H1 (cell line): ENCODE data around the gene AP1M2. TPM values are rescaled to one million over a fixed set of nuclear protein-coding genes. Genes with fewer than 3 reads are reported as not detected.

Source experiments
- CTCF ChIA-PET: fragments of 300-600 bp; sonication (Branson Sonifier 250); formaldehyde crosslinking; loops from one replicate; lab custom pipeline; 2021; ENCODE audit not compliant: partially characterized antibody; lab: Charles Lee
- POLR2A ChIA-PET: fragments of 300-600 bp; sonication (Branson Sonifier 250); formaldehyde crosslinking; loops from one replicate; lab custom pipeline; 2021; ENCODE audit warnings: inconsistent platforms; ENCODE audit not compliant: partially characterized antibody; lab: Charles Lee
- DNase-seq, 2 experiments: peaks; one replicate each; pipeline versions ENCODE4 v3.0.0 to v3.0.0-alpha.2; 2010 to 2022; ENCODE audit warnings: low spot score in 2 of 2, low read depth in 1 of 2, mixed read lengths in 1 of 2
- FAIRE-seq: peaks from 2 replicates; lab custom pipeline; 2011; peaks lifted over from hg19 to GRCh38; lab: Jason Lieb, UNC
- H2AFZ ChIP-seq: 2 replicates; pipeline ENCODE4 v1.8.1; 2012; ENCODE audit warnings: low read length, inconsistent platforms
- H2AK5ac ChIP-seq: 2 replicates; pipeline ENCODE4 v1.6.1; 2013; ENCODE audit warnings: low read depth, low read length
- H2BK120ac ChIP-seq: replicated peaks from 2 replicates; pipeline ENCODE3; 2013; ENCODE audit warnings: low read depth, low read length, inconsistent platforms
- H2BK12ac ChIP-seq: 2 replicates; pipeline ENCODE4 v1.6.1; 2013; ENCODE audit warnings: low read depth, low read length
- H2BK15ac ChIP-seq: 2 replicates; pipeline ENCODE4 v1.6.1; 2013; ENCODE audit warnings: low read length
- H2BK20ac ChIP-seq: 2 replicates; pipeline ENCODE4 v1.6.1; 2013; ENCODE audit warnings: low read length
- H2BK5ac ChIP-seq: 2 replicates; pipeline ENCODE4 v1.6.1; 2013; ENCODE audit warnings: low read depth, low read length
- H3K14ac ChIP-seq: 2 replicates; pipeline ENCODE4 v1.6.1; 2013; ENCODE audit warnings: inconsistent platforms; ENCODE audit not compliant: insufficient read length
- H3K18ac ChIP-seq: 2 replicates; pipeline ENCODE4 v1.6.1; 2013; ENCODE audit warnings: low read length; ENCODE audit errors: extremely low read depth
- H3K23ac ChIP-seq: 2 replicates; pipeline ENCODE4 v1.6.1; 2013; ENCODE audit warnings: inconsistent platforms; ENCODE audit not compliant: insufficient read length
- H3K23me2 ChIP-seq: 2 replicates; pipeline ENCODE4 v1.6.1; 2013; ENCODE audit warnings: low read depth, low read length
- H3K27ac ChIP-seq: 2 replicates; pipeline ENCODE4 v1.6.1; 2011; ENCODE audit warnings: low read depth, low read length, inconsistent platforms
- H3K27me3 ChIP-seq, 4 experiments: replicated peaks in 1 of 4; 1 replicate in 1 of 4; 2 replicates in 3 of 4; pipeline versions ENCODE4 v1.6.1 to v1.8.1; 2011 to 2013; ENCODE audit warnings: low read length in 3 of 4, mild to moderate bottlenecking in 3 of 4, inconsistent platforms in 2 of 4, mixed read lengths in 2 of 4, moderate library complexity in 1 of 4; ENCODE audit not compliant: control insufficient read depth in 3 of 4, insufficient read depth in 3 of 4; ENCODE audit errors: extremely low read depth in 1 of 4
- H3K36me3 ChIP-seq, 4 experiments: 2 replicates each; pipeline versions ENCODE4 v1.6.1 to v1.8.1; 2011 to 2013; ENCODE audit warnings: mild to moderate bottlenecking in 4 of 4, low read length in 3 of 4, moderate library complexity in 2 of 4, control low read depth in 1 of 4, inconsistent platforms in 1 of 4; ENCODE audit not compliant: insufficient read depth in 4 of 4, control insufficient read depth in 2 of 4
- H3K4ac ChIP-seq: replicated peaks from 2 replicates; pipeline ENCODE3; 2013; ENCODE audit warnings: low read length, low read depth, mixed read lengths, inconsistent platforms; ENCODE audit not compliant: insufficient read length
- H3K4me1 ChIP-seq, 4 experiments: replicated peaks in 1 of 4; 1 replicate in 1 of 4; 2 replicates in 3 of 4; pipeline versions ENCODE4 v1.6.1 to v1.8.1; 2011 to 2013; ENCODE audit warnings: low read length in 3 of 4, inconsistent platforms in 2 of 4, mixed read lengths in 1 of 4; ENCODE audit not compliant: insufficient read depth in 4 of 4, control insufficient read depth in 3 of 4
- H3K4me2 ChIP-seq, 2 experiments: 2 replicates each; pipeline versions ENCODE4 v1.6.1 to v1.8.1; 2011 to 2013; ENCODE audit warnings: low read depth in 2 of 2, low read length in 2 of 2, control low read depth in 1 of 2, inconsistent platforms in 1 of 2, mild to moderate bottlenecking in 1 of 2; ENCODE audit not compliant: insufficient read depth in 1 of 2
- H3K4me3 ChIP-seq, 4 experiments: fragments of 200-600, 300-600 bp in 1 of 4; sonication (generic), shearing (Covaris generic), sonication (Bioruptor Twin) in 1 of 4; 2 replicates each; pipeline versions ENCODE4 v1.5.1 to v1.8.1; 2011 to 2016; ENCODE audit warnings: low read length in 4 of 4, low read depth in 3 of 4, control low read depth in 2 of 4, inconsistent platforms in 2 of 4, mild to moderate bottlenecking in 2 of 4, mixed read lengths in 1 of 4, moderate library complexity in 1 of 4; ENCODE audit not compliant: insufficient read depth in 2 of 4; ENCODE audit errors: extremely low read depth in 1 of 4
- H3K56ac ChIP-seq: replicated peaks from 2 replicates; pipeline ENCODE3; 2013; ENCODE audit warnings: low read depth, mild to moderate bottlenecking, mixed read lengths, low read length, inconsistent platforms; ENCODE audit not compliant: insufficient read length
- H3K79me1 ChIP-seq: 2 replicates; pipeline ENCODE4 v1.6.1; 2013; ENCODE audit warnings: low read depth, low read length, control low read depth
- H3K79me2 ChIP-seq, 2 experiments: 2 replicates each; pipeline versions ENCODE4 v1.6.1 to v1.8.1; 2012 to 2013; ENCODE audit warnings: low read length in 2 of 2, mild to moderate bottlenecking in 2 of 2, inconsistent platforms in 1 of 2; ENCODE audit not compliant: insufficient read depth in 2 of 2, control insufficient read depth in 1 of 2
- H3K9ac ChIP-seq, 4 experiments: replicated peaks in 1 of 4; 1 replicate in 1 of 4; 2 replicates in 3 of 4; pipeline versions ENCODE4 v1.6.1 to v1.8.1; 2011 to 2013; ENCODE audit warnings: low read depth in 3 of 4, low read length in 3 of 4, control low read depth in 2 of 4, mild to moderate bottlenecking in 2 of 4, moderate library complexity in 2 of 4, inconsistent platforms in 1 of 4; ENCODE audit errors: extremely low read depth in 1 of 4
- H3K9me3 ChIP-seq, 2 experiments: 2 replicates each; pipeline versions ENCODE4 v1.6.1 to v1.8.1; 2012 to 2013; ENCODE audit warnings: mild to moderate bottlenecking in 2 of 2, moderate library complexity in 2 of 2, control low read depth in 1 of 2, inconsistent platforms in 1 of 2, low read depth in 1 of 2, low read length in 1 of 2, mixed read lengths in 1 of 2; ENCODE audit not compliant: insufficient read depth in 2 of 2
- H4K20me1 ChIP-seq, 2 experiments: replicated peaks in 1 of 2; 2 replicates each; pipeline versions ENCODE3 to v1.8.1; 2011 to 2013; ENCODE audit warnings: inconsistent platforms in 2 of 2, low read length in 2 of 2, mild to moderate bottlenecking in 1 of 2; ENCODE audit not compliant: insufficient read depth in 2 of 2, control insufficient read depth in 1 of 2
- H4K5ac ChIP-seq: 2 replicates; pipeline ENCODE4 v1.6.1; 2013; ENCODE audit warnings: low read length, low read depth, mixed read lengths, inconsistent platforms; ENCODE audit not compliant: insufficient read length
- H4K8ac ChIP-seq: 2 replicates; pipeline ENCODE4 v1.8.0; 2013; ENCODE audit warnings: mild to moderate bottlenecking, moderate library complexity, low read length, inconsistent platforms; ENCODE audit not compliant: insufficient read depth; ENCODE audit errors: extremely low read depth
- H4K91ac ChIP-seq: replicated peaks from 2 replicates; pipeline ENCODE3; 2013; ENCODE audit warnings: low read length, mixed read lengths, inconsistent platforms; ENCODE audit not compliant: insufficient read length
- KDM4A ChIP-seq: IDR thresholded peaks from one replicate; pipeline ENCODE4 v1.7.1; 2012; ENCODE audit warnings: low read depth, mild to moderate bottlenecking, moderate library complexity, low read length, inconsistent platforms; ENCODE audit not compliant: severe bottlenecking
- TAF1 ChIP-seq: IDR thresholded peaks from 2 replicates; pipeline ENCODE4 v1.6.1; 2011; ENCODE audit warnings: mild to moderate bottlenecking, low read depth, low read length
- WGBS, 2 experiments: shearing (Covaris generic) in 1 of 2; methylation state at CpG; one replicate each; pipeline versions ENCODE4 v1.1.6 to v1.1.7; 2013 to 2015; ENCODE audit warnings: low lambda C conversion rate in 2 of 2, mixed read lengths in 2 of 2, inconsistent platforms in 1 of 2, low coverage in 1 of 2, missing lambda C conversion rate in 1 of 2; ENCODE audit not compliant: insufficient replicate concordance in 2 of 2, insufficient coverage in 1 of 2, insufficient read length in 1 of 2; ENCODE audit errors: extremely low coverage in 1 of 2, missing lambda C conversion rate in 1 of 2; 5-methylcytosine and 5-hydroxymethylcytosine counted together
- polyA plus RNA-seq, 7 experiments: library from polyadenylated mRNA; depleted of rRNA in 3 of 7; stranded (reverse) in 5 of 7; unstranded in 2 of 7; fragments of >200 nt in 5 of 7; fragments of 200-250 nt in 2 of 7; gene quantifications; 1 replicate in 5 of 7; 2 replicates in 1 of 7; 4 replicates in 1 of 7; pipeline versions ENCODE4 v1.2.1 to v1.2.3, GENCODE V29; 2011 to 2013; ENCODE audit warnings: missing spikeins in 2 of 7, mixed read lengths in 2 of 7
- total RNA-seq: library from RNA; stranded (reverse); fragmentation: NEBNext Ultra II Directional; extraction: Animal tissue kit (Norgen Biotek cat#: 25700); gene quantifications from 2 replicates; pipeline ENCODE4 v1.2.1, GENCODE V29; 2021

Gene AP1M2
- total and polyA plus RNA-seq, 2 of the 8 experiments (the other 6 are each of a cell fraction or from before 2014, with no cell fraction given): 140 to 161 TPM

GRCh38 chr19:10611907-10612306 is 24.8 kb upstream of the AP1M2 start:
- no peak overlapping the region for H3K4me2 ChIP-seq
- no peak overlapping the region for H3K4me3 ChIP-seq
- no peak overlapping the region for H3K56ac ChIP-seq
- H3K27me3 ChIP-seq: no peaks in the 10 kb centered on the region
- TF ChIP-seq KDM4A: no peak
- no peak for TF ChIP-seq TAF1
- no peaks in the 10 kb centered on the region for H3K9me3 ChIP-seq
- FAIRE-seq: no peak
- no peak overlapping the region for H3K27ac ChIP-seq
- H3K36me3 ChIP-seq: no peaks in the 10 kb centered on the region
- no peaks in the 10 kb centered on the region for H3K23me2 ChIP-seq
- H3K79me2 ChIP-seq: no peaks in the 10 kb centered on the region
- H3K79me1 ChIP-seq: peaks cover 3% of the 10 kb centered on the region; the same call in 1 of the 2 replicates
- no peak overlapping the region for H2BK5ac ChIP-seq
- no peak overlapping the region for H2BK12ac ChIP-seq
- ChIA-PET POLR2A (interaction anchor here (1.3 to 2.1 kb wide), 6 partner anchors 9 to 51 kb away, joined by 3 to 15 read pairs (median 6); no protein-coding TSS in a partner anchor), CTCF (interaction anchor here (0.6 to 3.8 kb wide), 8 partner anchors 8 to 179 kb away, joined by 3 to 21 read pairs (median 4); no protein-coding TSS in a partner anchor)
- no peak overlapping the region for H2BK120ac ChIP-seq
- H3K4ac ChIP-seq: no peak overlapping the region
- no peak overlapping the region for H2AK5ac ChIP-seq
- H2BK20ac ChIP-seq: no peak overlapping the region
- H3K23ac ChIP-seq: no peak overlapping the region
- no peak overlapping the region for H4K8ac ChIP-seq
- no peak overlapping the region for H4K91ac ChIP-seq
- DNase-seq: no peak
- H4K20me1 ChIP-seq: peaks cover 0 to 2% of the 10 kb centered on the region in 2 experiments
- no peak overlapping the region for H2BK15ac ChIP-seq
- no peak overlapping the region for H3K9ac ChIP-seq
- H4K5ac ChIP-seq: no peak overlapping the region
- 83% methylated on average over 5 of the region's 5 CpGs; no CpG with 5 or more reads in 1 of the 2 experiments for WGBS, 2 experiments
- H2AFZ ChIP-seq: no peak overlapping the region
- H3K4me1 ChIP-seq: no peaks in the 10 kb centered on the region
- H3K18ac ChIP-seq: no peak overlapping the region
- H3K14ac ChIP-seq: no peak overlapping the region
